Suprapubic skin (tissue), 3 donors: Measurements from ENCODE around the gene PFDN6.

Experiments used
- POLR2A ChIP-seq, 2 donors: fragments of 450-650 bp; IDR thresholded peaks; one replicate each; pipeline ENCODE4 v1.6.1; 2017; ENCODE audit warnings: antibody characterized with exemption in 2 of 2, mild to moderate bottlenecking in 2 of 2, moderate library complexity in 2 of 2
- TF ChIP-seq, protein P1 (sequence below), 2 donors: fragments of 200-600 bp in 1 of 2; fragments of 450-650 bp in 1 of 2; sonication (generic) in 1 of 2; IDR thresholded peaks; one replicate each; pipeline ENCODE4 v1.5.1; 2016 to 2019; ENCODE audit warnings: antibody characterized with exemption in 2 of 2, mild to moderate bottlenecking in 1 of 2, moderate library complexity in 1 of 2

DNA sequence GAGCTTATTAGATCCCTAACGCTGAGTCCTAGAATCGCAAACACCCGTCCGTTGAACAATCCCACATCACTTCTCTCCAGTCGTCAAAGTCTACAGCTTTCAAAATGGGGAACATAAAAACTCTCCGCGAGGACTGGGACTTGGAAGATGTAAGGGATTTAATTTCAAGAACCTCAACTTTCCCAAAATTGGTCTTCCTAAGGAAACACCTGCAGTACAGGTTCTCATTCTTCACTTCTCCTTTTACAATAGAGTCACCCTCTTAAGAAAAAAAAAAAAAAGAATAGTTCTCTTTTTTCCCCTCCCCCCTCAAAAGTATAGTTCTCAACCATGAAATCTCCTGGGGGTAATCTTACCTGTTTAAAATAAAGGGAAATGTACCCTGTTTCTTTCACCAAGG lies 34.7 kb downstream of the PFDN6 start:
- TF ChIP-seq POLR2A (IDR thresholded peaks at IDR 0.05): no peak
- TF ChIP-seq, protein P1, sequence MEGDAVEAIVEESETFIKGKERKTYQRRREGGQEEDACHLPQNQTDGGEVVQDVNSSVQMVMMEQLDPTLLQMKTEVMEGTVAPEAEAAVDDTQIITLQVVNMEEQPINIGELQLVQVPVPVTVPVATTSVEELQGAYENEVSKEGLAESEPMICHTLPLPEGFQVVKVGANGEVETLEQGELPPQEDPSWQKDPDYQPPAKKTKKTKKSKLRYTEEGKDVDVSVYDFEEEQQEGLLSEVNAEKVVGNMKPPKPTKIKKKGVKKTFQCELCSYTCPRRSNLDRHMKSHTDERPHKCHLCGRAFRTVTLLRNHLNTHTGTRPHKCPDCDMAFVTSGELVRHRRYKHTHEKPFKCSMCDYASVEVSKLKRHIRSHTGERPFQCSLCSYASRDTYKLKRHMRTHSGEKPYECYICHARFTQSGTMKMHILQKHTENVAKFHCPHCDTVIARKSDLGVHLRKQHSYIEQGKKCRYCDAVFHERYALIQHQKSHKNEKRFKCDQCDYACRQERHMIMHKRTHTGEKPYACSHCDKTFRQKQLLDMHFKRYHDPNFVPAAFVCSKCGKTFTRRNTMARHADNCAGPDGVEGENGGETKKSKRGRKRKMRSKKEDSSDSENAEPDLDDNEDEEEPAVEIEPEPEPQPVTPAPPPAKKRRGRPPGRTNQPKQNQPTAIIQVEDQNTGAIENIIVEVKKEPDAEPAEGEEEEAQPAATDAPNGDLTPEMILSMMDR (IDR thresholded peaks at IDR 0.05): no peak
